ENCODE measurements around the gene KAT2B.

Gene KAT2B

DNA sequence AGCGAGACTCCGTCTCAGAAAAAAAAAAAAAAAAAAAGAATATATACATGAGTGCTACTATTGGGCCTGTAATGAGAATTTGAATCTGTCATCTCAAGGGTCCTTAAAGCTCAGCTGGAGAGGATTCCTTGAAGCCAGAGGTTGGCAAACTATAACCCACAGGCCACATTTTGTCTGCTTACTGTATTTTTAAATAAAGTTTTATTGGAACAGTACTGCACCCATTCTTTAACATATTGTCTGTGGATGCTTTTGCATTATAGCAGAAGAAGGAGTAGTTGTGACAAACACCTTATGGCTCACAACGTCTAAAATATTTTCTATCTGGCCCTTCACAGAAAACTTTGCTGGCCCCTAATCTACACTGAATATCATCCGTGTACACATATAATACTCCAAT, 85.0 kb downstream of the KAT2B start:
- no peak overlapping the region for H3K9ac ChIP-seq (ENCODE audit: low read depth, low read length)
- no peaks in the 10 kb centered on the region for H3K9me3 ChIP-seq (ENCODE audit: control insufficient read depth, insufficient read depth, low read length)
- no peak overlapping the region for H3K4me3 ChIP-seq (ENCODE audit: low read depth, low read length)
- no peak overlapping the region for H3K27ac ChIP-seq (ENCODE audit: low read depth, low read length)
- no peaks in the 10 kb centered on the region for H3K36me3 ChIP-seq (ENCODE audit: control insufficient read depth, insufficient read depth, low read length)
- H3K27me3 ChIP-seq (ENCODE audit: control insufficient read depth, insufficient read depth, low read length), result no peaks in the 10 kb centered on the region
- no peaks in the 10 kb centered on the region for H3K4me1 ChIP-seq (ENCODE audit: control insufficient read depth, insufficient read depth, low read length)

DNA sequence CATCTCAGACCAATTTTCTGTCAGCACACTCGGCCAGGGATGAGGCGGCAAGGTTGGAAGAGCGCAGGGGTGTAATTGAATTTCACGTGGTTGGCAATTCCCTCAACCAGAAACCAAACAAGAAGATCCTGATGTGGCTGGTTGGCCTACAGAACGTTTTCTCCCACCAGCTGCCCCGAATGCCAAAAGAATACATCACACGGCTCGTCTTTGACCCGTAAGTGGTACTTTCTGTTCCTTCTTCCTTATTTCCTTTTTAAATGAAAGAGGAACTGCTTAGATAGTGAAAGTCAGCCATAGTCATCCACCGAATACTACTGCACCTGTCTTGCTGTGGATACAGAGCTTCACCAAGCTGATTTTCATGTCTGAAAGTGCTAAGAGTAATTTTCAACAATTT, 85.7 kb downstream of the KAT2B start:
- Histone ChIP-seq H3K27ac (ENCODE audit: low read depth, low read length) (no peak overlapping the region), H3K27me3 (ENCODE audit: control insufficient read depth, insufficient read depth, low read length) (no peaks in the 10 kb centered on the region), H3K4me1 (ENCODE audit: control insufficient read depth, insufficient read depth, low read length) (no peaks in the 10 kb centered on the region), H3K36me3 (ENCODE audit: control insufficient read depth, insufficient read depth, low read length) (no peaks in the 10 kb centered on the region), H3K9me3 (ENCODE audit: control insufficient read depth, insufficient read depth, low read length) (no peaks in the 10 kb centered on the region), H3K4me3 (ENCODE audit: low read depth, low read length) (no peak overlapping the region), H3K9ac (ENCODE audit: low read depth, low read length) (no peak overlapping the region)

GRCh38 chr3:20128358-20128757, 88.1 kb downstream of the KAT2B start:
- Histone ChIP-seq H3K27ac (ENCODE audit: low read depth, low read length) (no peak overlapping the region), H3K4me3 (ENCODE audit: low read depth, low read length) (no peak overlapping the region), H3K36me3 (ENCODE audit: control insufficient read depth, insufficient read depth, low read length) (no peaks in the 10 kb centered on the region), H3K27me3 (ENCODE audit: control insufficient read depth, insufficient read depth, low read length) (no peaks in the 10 kb centered on the region), H3K4me1 (ENCODE audit: control insufficient read depth, insufficient read depth, low read length) (no peaks in the 10 kb centered on the region), H3K9ac (ENCODE audit: low read depth, low read length) (no peak overlapping the region), H3K9me3 (ENCODE audit: control insufficient read depth, insufficient read depth, low read length) (no peaks in the 10 kb centered on the region)

GRCh38 chr3:20130106-20130505, 89.9 kb downstream of the KAT2B start:
- Histone ChIP-seq H3K9ac (ENCODE audit: low read depth, low read length) (no peak overlapping the region), H3K4me3 (ENCODE audit: low read depth, low read length) (no peak overlapping the region), H3K27ac (ENCODE audit: low read depth, low read length) (no peak overlapping the region), H3K9me3 (ENCODE audit: control insufficient read depth, insufficient read depth, low read length) (no peaks in the 10 kb centered on the region), H3K27me3 (ENCODE audit: control insufficient read depth, insufficient read depth, low read length) (no peaks in the 10 kb centered on the region), H3K4me1 (ENCODE audit: control insufficient read depth, insufficient read depth, low read length) (no peaks in the 10 kb centered on the region), H3K36me3 (ENCODE audit: control insufficient read depth, insufficient read depth, low read length) (no peaks in the 10 kb centered on the region)

DNA sequence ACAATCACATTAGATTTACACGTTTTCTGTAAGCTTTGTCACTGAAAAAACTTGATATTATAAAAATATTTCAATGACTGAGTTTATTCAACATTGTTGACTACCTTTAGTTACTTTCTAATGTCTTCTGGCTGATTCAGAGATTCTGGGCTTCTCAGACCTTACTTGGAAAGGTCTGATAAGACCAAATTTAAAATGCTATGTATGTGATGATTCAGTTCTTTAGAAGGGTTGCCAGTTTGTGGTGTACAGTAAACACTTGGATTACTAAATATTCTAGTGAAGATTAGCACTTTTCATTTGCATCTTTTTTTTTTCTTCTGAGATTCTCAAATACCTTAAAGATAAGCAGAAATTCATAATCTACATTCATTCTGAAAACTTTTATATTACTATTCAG, 96.0 kb downstream of the KAT2B start:
- no peaks in the 10 kb centered on the region for H3K36me3 ChIP-seq (ENCODE audit: control insufficient read depth, insufficient read depth, low read length)
- no peak overlapping the region for H3K9ac ChIP-seq (ENCODE audit: low read depth, low read length)
- no peaks in the 10 kb centered on the region for H3K4me1 ChIP-seq (ENCODE audit: control insufficient read depth, insufficient read depth, low read length)
- H3K27ac ChIP-seq (ENCODE audit: low read depth, low read length), result no peak overlapping the region
- no peak overlapping the region for H3K4me3 ChIP-seq (ENCODE audit: low read depth, low read length)
- H3K9me3 ChIP-seq (ENCODE audit: control insufficient read depth, insufficient read depth, low read length), result no peaks in the 10 kb centered on the region
- no peaks in the 10 kb centered on the region for H3K27me3 ChIP-seq (ENCODE audit: control insufficient read depth, insufficient read depth, low read length)

DNA sequence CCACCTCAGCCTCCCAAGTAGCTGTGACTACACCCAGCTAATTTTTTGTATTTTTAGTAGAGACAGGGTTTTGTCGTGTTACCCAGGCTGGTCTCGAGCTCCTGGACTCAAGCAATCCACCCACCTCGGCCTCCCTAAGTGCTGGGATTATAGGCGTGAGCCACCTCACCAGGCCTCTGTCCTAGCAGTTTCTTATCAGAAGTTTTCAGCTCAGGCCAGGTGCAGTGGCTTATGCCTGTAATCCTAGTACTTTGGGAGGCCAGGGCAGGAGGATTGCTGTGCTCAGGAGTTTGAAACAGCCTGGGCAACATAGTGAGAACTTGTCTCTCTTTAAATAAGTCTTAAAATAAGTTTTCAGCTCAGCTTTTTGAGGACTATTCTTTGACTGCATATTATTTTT, 97.4 kb downstream of the KAT2B start:
- no peak overlapping the region for H3K27ac ChIP-seq (ENCODE audit: low read depth, low read length)
- no peaks in the 10 kb centered on the region for H3K36me3 ChIP-seq (ENCODE audit: control insufficient read depth, insufficient read depth, low read length)
- 0 out of 2 replicates have a peak, but pooled peaks cover 4% of the 10 kb centered on the region for H3K4me1 ChIP-seq (ENCODE audit: control insufficient read depth, insufficient read depth, low read length)
- H3K27me3 ChIP-seq (ENCODE audit: control insufficient read depth, insufficient read depth, low read length), result no peaks in the 10 kb centered on the region
- H3K9me3 ChIP-seq (ENCODE audit: control insufficient read depth, insufficient read depth, low read length), result no peaks in the 10 kb centered on the region
- no peak overlapping the region for H3K4me3 ChIP-seq (ENCODE audit: low read depth, low read length)
- H3K9ac ChIP-seq (ENCODE audit: low read depth, low read length), result no peak overlapping the region

- no peak overlapping the region for H3K27ac ChIP-seq (ENCODE audit: low read depth, low read length)
- H3K9me3 ChIP-seq (ENCODE audit: control insufficient read depth, insufficient read depth, low read length), result no peaks in the 10 kb centered on the region
- no peak overlapping the region for H3K4me3 ChIP-seq (ENCODE audit: low read depth, low read length)
- no peak overlapping the region for H3K9ac ChIP-seq (ENCODE audit: low read depth, low read length)
- H3K27me3 ChIP-seq (ENCODE audit: control insufficient read depth, insufficient read depth, low read length), result no peaks in the 10 kb centered on the region
- H3K36me3 ChIP-seq (ENCODE audit: control insufficient read depth, insufficient read depth, low read length), result no peaks in the 10 kb centered on the region
- 0 out of 2 replicates have a peak, but pooled peaks cover 4% of the 10 kb centered on the region for H3K4me1 ChIP-seq (ENCODE audit: control insufficient read depth, insufficient read depth, low read length)
Measured at GRCh38 chr3:20140881-20141280, 100.6 kb downstream of the KAT2B start.

DNA sequence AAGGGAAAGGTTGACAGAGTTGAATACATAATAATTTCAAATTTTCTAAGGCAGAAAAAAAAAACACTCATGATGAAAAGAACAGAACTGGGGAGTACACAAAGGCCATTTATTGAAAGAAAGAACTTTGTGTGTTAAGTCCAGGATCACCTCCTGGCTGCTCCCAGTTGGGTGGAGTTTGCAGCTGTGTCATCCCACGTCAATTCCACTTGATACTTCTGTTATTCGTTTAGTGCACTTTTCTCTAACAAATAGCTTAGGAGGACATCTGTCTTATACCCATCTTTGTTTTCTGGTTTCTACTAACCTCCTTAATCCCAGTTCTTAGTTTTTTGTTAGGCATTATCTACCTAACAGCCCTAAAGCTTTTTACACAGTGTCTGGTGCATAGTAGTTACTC, 101.1 kb downstream of the KAT2B start:
- Histone ChIP-seq H3K27ac (ENCODE audit: low read depth, low read length) (peak overlapping the region; percentile 39), H3K9me3 (ENCODE audit: control insufficient read depth, insufficient read depth, low read length) (no peaks in the 10 kb centered on the region), H3K4me3 (ENCODE audit: low read depth, low read length) (no peak overlapping the region), H3K4me1 (ENCODE audit: control insufficient read depth, insufficient read depth, low read length) (0 out of 2 replicates have a peak, but pooled peaks cover 4% of the 10 kb centered on the region), H3K9ac (ENCODE audit: low read depth, low read length) (no peak overlapping the region), H3K27me3 (ENCODE audit: control insufficient read depth, insufficient read depth, low read length) (no peaks in the 10 kb centered on the region), H3K36me3 (ENCODE audit: control insufficient read depth, insufficient read depth, low read length) (no peaks in the 10 kb centered on the region)

- H3K4me3 ChIP-seq (ENCODE audit: low read depth, low read length), result no peak overlapping the region
- peak overlapping the region; percentile 39 for H3K27ac ChIP-seq (ENCODE audit: low read depth, low read length)
- no peaks in the 10 kb centered on the region for H3K27me3 ChIP-seq (ENCODE audit: control insufficient read depth, insufficient read depth, low read length)
- no peaks in the 10 kb centered on the region for H3K9me3 ChIP-seq (ENCODE audit: control insufficient read depth, insufficient read depth, low read length)
- H3K36me3 ChIP-seq (ENCODE audit: control insufficient read depth, insufficient read depth, low read length), result no peaks in the 10 kb centered on the region
- H3K4me1 ChIP-seq (ENCODE audit: control insufficient read depth, insufficient read depth, low read length), result 0 out of 2 replicates have a peak, but pooled peaks cover 4% of the 10 kb centered on the region
- H3K9ac ChIP-seq (ENCODE audit: low read depth, low read length), result no peak overlapping the region
Measured at GRCh38 chr3:20141851-20142250, 101.6 kb downstream of the KAT2B start.

GRCh38 chr3:20142517-20142916, 102.3 kb downstream of the KAT2B start:
- Histone ChIP-seq H3K27me3 (ENCODE audit: control insufficient read depth, insufficient read depth, low read length) (no peaks in the 10 kb centered on the region), H3K27ac (ENCODE audit: low read depth, low read length) (no peak overlapping the region), H3K4me3 (ENCODE audit: low read depth, low read length) (no peak overlapping the region), H3K36me3 (ENCODE audit: control insufficient read depth, insufficient read depth, low read length) (no peaks in the 10 kb centered on the region), H3K9ac (ENCODE audit: low read depth, low read length) (no peak overlapping the region), H3K9me3 (ENCODE audit: control insufficient read depth, insufficient read depth, low read length) (no peaks in the 10 kb centered on the region), H3K4me1 (ENCODE audit: control insufficient read depth, insufficient read depth, low read length) (0 out of 2 replicates have a peak, but pooled peaks cover 4% of the 10 kb centered on the region)

DNA sequence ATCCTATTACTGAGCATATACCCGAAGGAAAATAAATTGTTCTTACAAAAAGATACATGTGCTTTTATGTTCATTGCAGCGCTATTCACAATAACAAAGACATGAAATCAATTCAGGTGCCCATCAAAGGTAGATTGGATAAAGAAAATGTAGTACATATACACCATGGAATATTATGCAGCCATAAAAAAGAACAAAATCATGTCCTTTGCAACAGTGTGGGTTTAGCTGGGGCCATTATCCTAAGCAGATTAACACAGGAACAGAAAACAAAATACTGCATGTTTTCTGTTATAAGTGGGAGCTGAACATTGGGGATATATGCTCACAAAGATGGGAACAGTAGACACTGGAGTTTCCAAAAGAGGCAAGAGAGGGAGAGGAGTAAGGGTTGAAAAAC, 103.3 kb downstream of the KAT2B start:
- Histone ChIP-seq H3K4me3 (ENCODE audit: low read depth, low read length) (no peak overlapping the region), H3K9me3 (ENCODE audit: control insufficient read depth, insufficient read depth, low read length) (no peaks in the 10 kb centered on the region), H3K27me3 (ENCODE audit: control insufficient read depth, insufficient read depth, low read length) (no peaks in the 10 kb centered on the region), H3K27ac (ENCODE audit: low read depth, low read length) (no peak overlapping the region), H3K36me3 (ENCODE audit: control insufficient read depth, insufficient read depth, low read length) (no peaks in the 10 kb centered on the region), H3K4me1 (ENCODE audit: control insufficient read depth, insufficient read depth, low read length) (0 out of 2 replicates have a peak, but pooled peaks cover 4% of the 10 kb centered on the region), H3K9ac (ENCODE audit: low read depth, low read length) (no peak overlapping the region)

GRCh38 chr3:20145874-20146273, 105.6 kb downstream of the KAT2B start:
- H3K4me1 ChIP-seq (ENCODE audit: control insufficient read depth, insufficient read depth, low read length), result 0 out of 2 replicates have a peak, but pooled peaks cover 4% of the 10 kb centered on the region
- H3K36me3 ChIP-seq (ENCODE audit: control insufficient read depth, insufficient read depth, low read length), result no peaks in the 10 kb centered on the region
- no peak overlapping the region for H3K27ac ChIP-seq (ENCODE audit: low read depth, low read length)

More at GRCh38 chr3:20145874-20146273, 105.6 kb downstream of the KAT2B start:
- Histone ChIP-seq H3K4me3 (ENCODE audit: low read depth, low read length) (no peak overlapping the region), H3K9ac (ENCODE audit: low read depth, low read length) (no peak overlapping the region), H3K27me3 (ENCODE audit: control insufficient read depth, insufficient read depth, low read length) (no peaks in the 10 kb centered on the region), H3K9me3 (ENCODE audit: control insufficient read depth, insufficient read depth, low read length) (no peaks in the 10 kb centered on the region)

Data from HUES48 (cell line).